Stomach smooth muscle (tissue), 2 donors: ENCODE data around the gene RAD51D.

Experiments
- H3K27ac ChIP-seq: one replicate; pipeline ENCODE4 v1.7.0; 2013; ENCODE audit warnings: mild to moderate bottlenecking, low read length, inconsistent platforms
- H3K27me3 ChIP-seq, 2 donors: one replicate each; pipeline ENCODE4 v1.7.0; 2013; ENCODE audit warnings: low read length in 2 of 2; ENCODE audit not compliant: insufficient read depth in 2 of 2, control insufficient read depth in 1 of 2
- H3K36me3 ChIP-seq, 2 donors: one replicate each; pipeline ENCODE4 v1.7.0; 2013; ENCODE audit warnings: low read length in 2 of 2; ENCODE audit not compliant: control insufficient read depth in 2 of 2, insufficient read depth in 2 of 2
- H3K4me1 ChIP-seq: one replicate; pipeline ENCODE4 v1.7.0; 2013; ENCODE audit warnings: low read length; ENCODE audit not compliant: control insufficient read depth, insufficient read depth
- H3K4me3 ChIP-seq, 2 donors: one replicate each; pipeline ENCODE4 v1.7.0; 2013; ENCODE audit warnings: low read length in 2 of 2
- H3K9ac ChIP-seq, 2 donors: one replicate each; pipeline ENCODE4 v1.7.0; 2013; ENCODE audit warnings: low read length in 2 of 2, mild to moderate bottlenecking in 1 of 2
- H3K9me3 ChIP-seq, 2 donors: one replicate each; pipeline ENCODE4 v1.7.0; 2013; ENCODE audit warnings: low read length in 2 of 2; ENCODE audit not compliant: control insufficient read depth in 2 of 2
- donor health status: healthy.
- donor health status: Pancreatic carcinoma.

The RAD51D gene

GRCh38 chr17:35119370-35120165 is at the start of gene RAD51D:
Gene RAD51D (minus strand): TSS chr17:35119860. CDS start chr17:35119613, 247 bp downstream.
- Histone ChIP-seq H3K4me1 (peaks cover 21% of the 10 kb centered on the region), H3K27me3 (no peaks in the 10 kb centered on the region), H3K9me3 (no peaks in the 10 kb centered on the region), H3K27ac (peak within 1 kb of the TSS; percentile 58), H3K4me3 (peak within 1 kb of the TSS; percentile 91 to 96), H3K36me3 (peaks cover 0 to 3% of the 10 kb centered on the region in 2 donors), H3K9ac (peak within 1 kb of the TSS; percentile 89)

- H3K4me3 ChIP-seq: no peak overlapping the region
- H3K9ac ChIP-seq: no peak overlapping the region
- no peaks in the 10 kb centered on the region for H3K36me3 ChIP-seq
- peaks cover 2 to 3% of the 10 kb centered on the region in 2 donors for H3K27me3 ChIP-seq
- no peaks in the 10 kb centered on the region for H3K4me1 ChIP-seq
- no peak overlapping the region for H3K27ac ChIP-seq
- H3K9me3 ChIP-seq: no peaks in the 10 kb centered on the region
Observed at GRCh38 chr17:35167666-35168065, 48.0 kb upstream of the RAD51D start.

- Histone ChIP-seq H3K4me1 (no peaks in the 10 kb centered on the region), H3K9me3 (no peaks in the 10 kb centered on the region), H3K9ac (no peak overlapping the region), H3K27ac (no peak overlapping the region), H3K27me3 (peaks cover 2 to 3% of the 10 kb centered on the region in 2 donors), H3K36me3 (no peaks in the 10 kb centered on the region), H3K4me3 (no peak overlapping the region)
Observed at GRCh38 chr17:35167046-35167445, 47.4 kb upstream of the RAD51D start.

- H3K36me3 ChIP-seq: no peaks in the 10 kb centered on the region
Observed at GRCh38 chr17:35166526-35166925, 46.9 kb upstream of the RAD51D start.

GRCh38 chr17:35164716-35165115 is 45.1 kb upstream of the RAD51D start:
- Histone ChIP-seq H3K9me3 (no peaks in the 10 kb centered on the region), H3K27me3 (peaks cover 0 to 3% of the 10 kb centered on the region in 2 donors), H3K4me1 (no peaks in the 10 kb centered on the region), H3K36me3 (no peaks in the 10 kb centered on the region), H3K9ac (no peak overlapping the region), H3K27ac (no peak overlapping the region), H3K4me3 (no peak overlapping the region)

More at GRCh38 chr17:35166526-35166925, 46.9 kb upstream of the RAD51D start:
- no peak overlapping the region for H3K9ac ChIP-seq
- H3K4me1 ChIP-seq: no peaks in the 10 kb centered on the region
- H3K27me3 ChIP-seq: peaks cover 2 to 3% of the 10 kb centered on the region in 2 donors
- H3K9me3 ChIP-seq: no peaks in the 10 kb centered on the region
- H3K4me3 ChIP-seq: no peak overlapping the region
- H3K27ac ChIP-seq: no peak overlapping the region

GRCh38 chr17:35163886-35164285 is 44.2 kb upstream of the RAD51D start:
- Histone ChIP-seq H3K9ac (no peak overlapping the region), H3K27me3 (peaks cover 0 to 3% of the 10 kb centered on the region in 2 donors), H3K4me3 (no peak overlapping the region), H3K27ac (no peak overlapping the region), H3K9me3 (no peaks in the 10 kb centered on the region), H3K36me3 (no peaks in the 10 kb centered on the region), H3K4me1 (no peaks in the 10 kb centered on the region)

- Histone ChIP-seq H3K4me3 (no peak overlapping the region), H3K9ac (no peak overlapping the region), H3K27ac (no peak overlapping the region), H3K9me3 (no peaks in the 10 kb centered on the region), H3K27me3 (peaks cover 0 to 3% of the 10 kb centered on the region in 2 donors), H3K4me1 (no peaks in the 10 kb centered on the region), H3K36me3 (no peaks in the 10 kb centered on the region)
Observed at GRCh38 chr17:35162755-35163154, 43.1 kb upstream of the RAD51D start.

GRCh38 chr17:35161281-35161761 is 41.7 kb upstream of the RAD51D start:
- no peak overlapping the region for H3K4me3 ChIP-seq
- H3K27me3 ChIP-seq: peaks cover 0 to 3% of the 10 kb centered on the region in 2 donors
- no peak overlapping the region for H3K27ac ChIP-seq
- no peaks in the 10 kb centered on the region for H3K9me3 ChIP-seq
- no peaks in the 10 kb centered on the region for H3K36me3 ChIP-seq
- H3K9ac ChIP-seq: no peak overlapping the region
- H3K4me1 ChIP-seq: no peaks in the 10 kb centered on the region

- Histone ChIP-seq H3K36me3 (no peaks in the 10 kb centered on the region), H3K27ac (no peak overlapping the region), H3K4me3 (no peak overlapping the region), H3K9ac (no peak overlapping the region), H3K9me3 (no peaks in the 10 kb centered on the region), H3K4me1 (no peaks in the 10 kb centered on the region), H3K27me3 (peaks cover 0 to 3% of the 10 kb centered on the region in 2 donors)
Observed at GRCh38 chr17:35160354-35161201, 40.9 kb upstream of the RAD51D start.

- no peaks in the 10 kb centered on the region for H3K4me1 ChIP-seq
- H3K36me3 ChIP-seq: no peaks in the 10 kb centered on the region
- H3K9me3 ChIP-seq: no peaks in the 10 kb centered on the region
- H3K27me3 ChIP-seq: peaks cover 0 to 3% of the 10 kb centered on the region in 2 donors
- H3K27ac ChIP-seq: no peak overlapping the region
- H3K4me3 ChIP-seq: no peak overlapping the region
- no peak overlapping the region for H3K9ac ChIP-seq
Observed at GRCh38 chr17:35159940-35160339, 40.3 kb upstream of the RAD51D start.
